Keratinocyte (primary cell): ENCODE measurements around the gene AFAP1L1. TPM values are rescaled to one million over a fixed set of nuclear protein-coding genes. Genes with fewer than 3 reads are reported as not detected.

Experiments used
- DNase-seq: peaks from one replicate; pipeline ENCODE4 v3.0.0-alpha.2; 2011; ENCODE audit warnings: low read depth, missing footprints, low spot score
- FAIRE-seq: peaks from 2 replicates; lab custom pipeline; 2011; peaks lifted over from hg19 to GRCh38; lab: Jason Lieb, UNC
- H2AFZ ChIP-seq: 2 replicates; pipeline ENCODE4 v1.6.0; 2012; ENCODE audit warnings: low read length, control low read depth, inconsistent platforms; ENCODE audit not compliant: control insufficient read depth
- H3K27ac ChIP-seq: 2 replicates; pipeline ENCODE4 v1.5.1; 2011; ENCODE audit warnings: low read length; ENCODE audit not compliant: control insufficient read depth, insufficient read depth
- H3K27me3 ChIP-seq: 3 replicates; pipeline ENCODE4 v1.6.0; 2011; ENCODE audit warnings: low read length; ENCODE audit not compliant: control insufficient read depth, insufficient read depth; ENCODE audit errors: extremely low read depth
- H3K36me3 ChIP-seq, 2 experiments: 2 replicates in 1 of 2; 3 replicates in 1 of 2; pipeline ENCODE4 v1.5.1; 2011; ENCODE audit warnings: low read length in 2 of 2, mild to moderate bottlenecking in 1 of 2; ENCODE audit not compliant: control insufficient read depth in 2 of 2, insufficient read depth in 2 of 2; ENCODE audit errors: extremely low read depth in 1 of 2
- H3K4me1 ChIP-seq: 3 replicates; pipeline ENCODE4 v1.5.1; 2011; ENCODE audit warnings: low read length; ENCODE audit not compliant: control insufficient read depth, insufficient read depth; ENCODE audit errors: extremely low read depth
- H3K4me2 ChIP-seq: 3 replicates; pipeline ENCODE4 v1.6.0; 2011; ENCODE audit warnings: low read depth, low read length; ENCODE audit not compliant: control insufficient read depth, insufficient read depth; ENCODE audit errors: extremely low read depth
- H3K4me3 ChIP-seq, 3 experiments: fragments of 200-600 bp in 1 of 3; sonication (generic) in 1 of 3; 2 replicates in 2 of 3; 3 replicates in 1 of 3; pipeline ENCODE4 v1.5.1; 2011 to 2016; ENCODE audit warnings: low read length in 3 of 3, mild to moderate bottlenecking in 3 of 3, control low read depth in 2 of 3, inconsistent platforms in 1 of 3, low read depth in 1 of 3, mixed read lengths in 1 of 3, mixed run types in 1 of 3, moderate library complexity in 1 of 3; ENCODE audit not compliant: control insufficient read depth in 2 of 3, insufficient read depth in 2 of 3; ENCODE audit errors: extremely low read depth in 1 of 3
- H3K79me2 ChIP-seq: 2 replicates; pipeline ENCODE4 v1.6.0; 2012; ENCODE audit warnings: low read length; ENCODE audit not compliant: control insufficient read depth, insufficient read depth
- H3K9ac ChIP-seq: 3 replicates; pipeline ENCODE4 v1.6.0; 2011; ENCODE audit warnings: low read length; ENCODE audit not compliant: control insufficient read depth, insufficient read depth; ENCODE audit errors: extremely low read depth
- H3K9me1 ChIP-seq: 3 replicates; pipeline ENCODE4 v1.6.0; 2011; ENCODE audit warnings: low read length; ENCODE audit not compliant: control insufficient read depth, insufficient read depth; ENCODE audit errors: extremely low read depth
- H3K9me3 ChIP-seq: 2 replicates; pipeline ENCODE4 v1.5.1; 2012; ENCODE audit warnings: low read depth, low read length; ENCODE audit not compliant: control insufficient read depth
- H4K20me1 ChIP-seq: 3 replicates; pipeline ENCODE4 v1.6.0; 2011; ENCODE audit warnings: low read length; ENCODE audit not compliant: control insufficient read depth, insufficient read depth; ENCODE audit errors: extremely low read depth
- EZH2 ChIP-seq: IDR thresholded peaks from one replicate; pipeline ENCODE4 v1.6.1; 2012; ENCODE audit warnings: inconsistent platforms, mild to moderate bottlenecking, low read length, moderate library complexity
- dilution Hi-C: fragments of 300-500 bp; cut with MboI; formaldehyde crosslinking; loops from one replicate; pipeline ENCODE4 v1.7.0; 2020; ENCODE audit warnings: low sequenced_read_pairs; ENCODE audit not compliant: extremely low pct_ligation_motif_present
- polyA plus RNA-seq, 5 experiments: library from polyadenylated mRNA; depleted of rRNA in 3 of 5; stranded (reverse) in 3 of 5; stranded (forward) in 1 of 5; unstranded in 1 of 5; fragments of >200 nt; gene quantifications; 1 replicate in 1 of 5; 2 replicates in 3 of 5; 3 replicates in 1 of 5; pipeline versions ENCODE4 v1.2.1 to v1.2.3, GENCODE V29; 2011 to 2012; ENCODE audit warnings: missing spikeins in 2 of 5, low read depth in 1 of 5, low replicate concordance in 1 of 5
- TF ChIP-seq, protein P1 (sequence below), 3 experiments: IDR thresholded peaks in 1 of 3; conservative IDR thresholded peaks in 1 of 3; optimal IDR thresholded peaks in 1 of 3; 2 replicates in 2 of 3; 3 replicates in 1 of 3; pipeline versions ENCODE3 to v1.5.1; 2011; ENCODE audit warnings: low read length in 3 of 3, mild to moderate bottlenecking in 3 of 3, moderate library complexity in 2 of 3, control low read depth in 1 of 3, inconsistent platforms in 1 of 3; ENCODE audit not compliant: insufficient read depth in 2 of 3; ENCODE audit errors: extremely low read depth in 1 of 3

Gene AFAP1L1
- polyA plus RNA-seq, 1 donor (not counting 4 experiments of a cell fraction or from before 2014, with no cell fraction given), result 4.6 TPM

DNA sequence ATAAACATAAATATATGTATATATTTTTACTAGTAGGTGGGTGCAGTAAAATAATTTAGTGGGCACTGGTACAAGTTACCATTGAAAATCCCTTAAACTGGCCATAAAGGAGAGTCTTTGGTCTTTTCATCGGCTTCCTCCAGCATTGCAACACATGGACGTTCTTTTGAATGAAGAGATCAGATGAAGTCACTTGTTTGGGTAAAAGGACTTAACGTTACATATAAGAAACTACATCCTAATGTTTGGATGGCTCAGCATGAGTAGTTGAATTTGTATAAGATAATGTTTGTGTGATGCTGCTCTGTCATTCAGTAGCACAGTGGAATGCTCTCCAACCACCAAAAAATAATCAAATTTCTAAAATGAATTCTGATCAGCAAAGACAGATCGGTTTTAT, 31.6 kb downstream of the AFAP1L1 start:
- Histone ChIP-seq H3K9me3 (no peaks in the 10 kb centered on the region), H4K20me1 (no peaks in the 10 kb centered on the region), H3K9ac (no peak overlapping the region), H3K27ac (no peak overlapping the region), H3K4me3 (no peak overlapping the region), H3K4me2 (no peak overlapping the region), H2AFZ (no peak overlapping the region), H3K79me2 (no peaks in the 10 kb centered on the region), H3K27me3 (no peaks in the 10 kb centered on the region), H3K4me1 (no peaks in the 10 kb centered on the region), H3K9me1 (no peaks in the 10 kb centered on the region), H3K36me3 (peaks cover 2 to 9% of the 10 kb centered on the region in 2 experiments)
- FAIRE-seq (no peak), DNase-seq (no peak)
- TF ChIP-seq, protein P1, sequence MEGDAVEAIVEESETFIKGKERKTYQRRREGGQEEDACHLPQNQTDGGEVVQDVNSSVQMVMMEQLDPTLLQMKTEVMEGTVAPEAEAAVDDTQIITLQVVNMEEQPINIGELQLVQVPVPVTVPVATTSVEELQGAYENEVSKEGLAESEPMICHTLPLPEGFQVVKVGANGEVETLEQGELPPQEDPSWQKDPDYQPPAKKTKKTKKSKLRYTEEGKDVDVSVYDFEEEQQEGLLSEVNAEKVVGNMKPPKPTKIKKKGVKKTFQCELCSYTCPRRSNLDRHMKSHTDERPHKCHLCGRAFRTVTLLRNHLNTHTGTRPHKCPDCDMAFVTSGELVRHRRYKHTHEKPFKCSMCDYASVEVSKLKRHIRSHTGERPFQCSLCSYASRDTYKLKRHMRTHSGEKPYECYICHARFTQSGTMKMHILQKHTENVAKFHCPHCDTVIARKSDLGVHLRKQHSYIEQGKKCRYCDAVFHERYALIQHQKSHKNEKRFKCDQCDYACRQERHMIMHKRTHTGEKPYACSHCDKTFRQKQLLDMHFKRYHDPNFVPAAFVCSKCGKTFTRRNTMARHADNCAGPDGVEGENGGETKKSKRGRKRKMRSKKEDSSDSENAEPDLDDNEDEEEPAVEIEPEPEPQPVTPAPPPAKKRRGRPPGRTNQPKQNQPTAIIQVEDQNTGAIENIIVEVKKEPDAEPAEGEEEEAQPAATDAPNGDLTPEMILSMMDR (optimal IDR thresholded peaks at IDR 0.05 in 1 of 3, IDR thresholded peaks at IDR 0.05 in 1 of 3, conservative IDR thresholded peaks at IDR 0.05 in 1 of 3; ENCODE audit: extremely low read depth in 1 of 3, insufficient read depth in 2 of 3, low read length in 3 of 3), result no peak
- TF ChIP-seq EZH2, result no peak
- dilution Hi-C loops, result no loop called here

DNA sequence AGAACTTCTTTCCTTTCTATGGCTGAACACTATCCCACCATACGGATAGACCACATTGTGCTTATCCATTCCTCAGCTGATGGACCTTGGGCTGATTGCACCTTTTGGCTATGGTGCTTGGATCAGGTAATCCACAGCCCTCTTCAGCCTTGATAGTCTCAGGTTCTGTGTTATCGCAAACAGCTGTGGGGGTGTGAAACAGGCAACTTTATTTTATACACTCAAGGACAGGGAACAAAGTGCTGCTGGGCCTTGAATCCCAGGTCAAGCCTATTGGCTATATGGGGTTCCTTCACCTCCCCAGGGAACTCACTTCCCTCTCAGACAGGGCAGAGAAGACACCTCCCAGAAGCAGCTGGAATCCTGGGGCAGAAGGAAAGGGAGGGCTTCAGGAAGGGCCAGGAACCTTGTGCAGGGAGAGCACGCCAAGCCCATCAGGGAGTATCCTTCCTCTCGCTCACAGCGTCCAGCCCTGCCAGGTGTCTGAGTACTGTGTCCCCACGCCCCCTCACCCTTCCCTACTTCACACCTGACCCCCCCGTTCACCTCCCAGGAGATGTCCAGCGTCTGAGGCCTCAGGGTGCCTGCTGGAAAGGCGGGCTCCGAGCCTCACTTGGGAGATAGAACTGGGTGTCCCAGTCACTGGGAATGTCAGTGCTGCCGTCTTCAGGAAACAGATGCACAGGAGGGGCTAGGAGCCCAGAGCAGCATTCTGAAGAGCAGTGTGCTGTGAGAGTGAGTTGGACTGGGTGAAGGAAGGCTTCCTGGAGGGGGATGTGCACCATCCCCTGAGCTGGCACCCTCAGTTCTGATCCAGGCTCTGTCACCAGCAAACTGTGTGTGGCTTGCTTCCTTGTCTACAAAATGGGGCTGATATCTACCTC, 32.8 kb downstream of the AFAP1L1 start:
- Histone ChIP-seq H4K20me1 (no peaks in the 10 kb centered on the region), H3K9me1 (no peaks in the 10 kb centered on the region), H3K4me2 (no peak overlapping the region), H3K79me2 (no peaks in the 10 kb centered on the region), H3K9ac (no peak overlapping the region), H3K27ac (no peak overlapping the region), H2AFZ (no peak overlapping the region), H3K27me3 (no peaks in the 10 kb centered on the region), H3K4me3 (no peak overlapping the region), H3K9me3 (no peaks in the 10 kb centered on the region), H3K4me1 (no peaks in the 10 kb centered on the region), H3K36me3 (peaks cover 2 to 9% of the 10 kb centered on the region in 2 experiments)
- dilution Hi-C loops, result no loop called here
- no peak for DNase-seq
- no peak for TF ChIP-seq EZH2
- TF ChIP-seq, protein P1 (optimal IDR thresholded peaks at IDR 0.05 in 1 of 3, IDR thresholded peaks at IDR 0.05 in 1 of 3, conservative IDR thresholded peaks at IDR 0.05 in 1 of 3; ENCODE audit: extremely low read depth in 1 of 3, insufficient read depth in 2 of 3, low read length in 3 of 3), result no peak
- FAIRE-seq, result no peak
